Mesothelial cell of epicardium (in vitro differentiated cells): ENCODE measurements around the gene AGAP3. TPM values are rescaled to one million over a fixed set of nuclear protein-coding genes. Genes with fewer than 3 reads are reported as not detected.

Source experiments
- DNase-seq, 2 experiments: peaks; one replicate each; pipeline ENCODE4 v3.0.0; 2021; ENCODE audit warnings: low spot score in 2 of 2; ENCODE audit not compliant: unreplicated experiment in 2 of 2
- H3K27ac Mint-ChIP-seq: 2 replicates; pipeline ENCODE4 v1.8.0; 2021; ENCODE audit warnings: mixed read lengths
- H3K27me3 Mint-ChIP-seq: 2 replicates; pipeline ENCODE4 v1.8.0; 2021; ENCODE audit warnings: low read depth, mixed read lengths
- H3K36me3 Mint-ChIP-seq: 2 replicates; pipeline ENCODE4 v1.8.0; 2021; ENCODE audit warnings: mixed read lengths
- H3K4me1 Mint-ChIP-seq: 2 replicates; pipeline ENCODE4 v1.8.0; 2021; ENCODE audit warnings: mixed read lengths
- H3K4me3 Mint-ChIP-seq: 2 replicates; pipeline ENCODE4 v1.8.0; 2021; ENCODE audit warnings: mild to moderate bottlenecking, moderate library complexity, mixed read lengths
- H3K9me3 Mint-ChIP-seq: 2 replicates; pipeline ENCODE4 v1.8.0; 2021; ENCODE audit warnings: mixed read lengths
- total RNA-seq: library from RNA; stranded (reverse); gene quantifications from 3 replicates; pipeline ENCODE4 v1.2.1, GENCODE V29; 2021
- TF ChIP-seq, protein P1 (sequence below): fragments of 200-600 bp; sonication (generic); IDR thresholded peaks from one replicate; pipeline ENCODE4 v1.5.0; 2021; ENCODE audit warnings: antibody characterized with exemption; ENCODE audit not compliant: unreplicated experiment

AGAP3 gene
- total RNA-seq, 1 donor from 2014 or later, result 134 TPM

DNA sequence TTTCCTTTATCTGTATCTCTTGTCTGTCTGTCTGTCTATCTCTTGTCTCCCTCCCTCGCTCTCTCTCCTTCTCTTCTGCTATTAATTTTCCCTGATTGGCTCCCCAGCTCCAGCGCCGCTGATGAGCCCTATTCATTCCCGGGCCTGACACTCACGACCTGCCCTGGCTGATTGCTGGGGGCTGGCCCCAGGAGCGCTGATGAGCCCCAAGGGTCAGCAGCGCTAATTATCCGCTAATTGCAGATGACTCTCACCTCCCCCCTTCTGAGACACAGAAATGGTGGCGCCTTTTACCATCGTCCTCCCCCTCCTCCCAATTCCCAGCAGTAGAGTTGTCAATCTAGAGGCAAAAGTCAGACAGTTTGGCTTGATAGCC lies 82.5 kb downstream of the AGAP3 start:
- Mint-ChIP-seq H3K36me3 (no peaks in the 10 kb centered on the region), H3K4me1 (peaks cover 2% of the 10 kb centered on the region), H3K4me3 (peak overlapping the region; percentile 62), H3K27me3 (peaks cover 58% of the 10 kb centered on the region), H3K9me3 (no peaks in the 10 kb centered on the region), H3K27ac (no peak overlapping the region)
- TF ChIP-seq, protein P1, sequence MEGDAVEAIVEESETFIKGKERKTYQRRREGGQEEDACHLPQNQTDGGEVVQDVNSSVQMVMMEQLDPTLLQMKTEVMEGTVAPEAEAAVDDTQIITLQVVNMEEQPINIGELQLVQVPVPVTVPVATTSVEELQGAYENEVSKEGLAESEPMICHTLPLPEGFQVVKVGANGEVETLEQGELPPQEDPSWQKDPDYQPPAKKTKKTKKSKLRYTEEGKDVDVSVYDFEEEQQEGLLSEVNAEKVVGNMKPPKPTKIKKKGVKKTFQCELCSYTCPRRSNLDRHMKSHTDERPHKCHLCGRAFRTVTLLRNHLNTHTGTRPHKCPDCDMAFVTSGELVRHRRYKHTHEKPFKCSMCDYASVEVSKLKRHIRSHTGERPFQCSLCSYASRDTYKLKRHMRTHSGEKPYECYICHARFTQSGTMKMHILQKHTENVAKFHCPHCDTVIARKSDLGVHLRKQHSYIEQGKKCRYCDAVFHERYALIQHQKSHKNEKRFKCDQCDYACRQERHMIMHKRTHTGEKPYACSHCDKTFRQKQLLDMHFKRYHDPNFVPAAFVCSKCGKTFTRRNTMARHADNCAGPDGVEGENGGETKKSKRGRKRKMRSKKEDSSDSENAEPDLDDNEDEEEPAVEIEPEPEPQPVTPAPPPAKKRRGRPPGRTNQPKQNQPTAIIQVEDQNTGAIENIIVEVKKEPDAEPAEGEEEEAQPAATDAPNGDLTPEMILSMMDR, result no peak
- DNase-seq, result no peak

DNA sequence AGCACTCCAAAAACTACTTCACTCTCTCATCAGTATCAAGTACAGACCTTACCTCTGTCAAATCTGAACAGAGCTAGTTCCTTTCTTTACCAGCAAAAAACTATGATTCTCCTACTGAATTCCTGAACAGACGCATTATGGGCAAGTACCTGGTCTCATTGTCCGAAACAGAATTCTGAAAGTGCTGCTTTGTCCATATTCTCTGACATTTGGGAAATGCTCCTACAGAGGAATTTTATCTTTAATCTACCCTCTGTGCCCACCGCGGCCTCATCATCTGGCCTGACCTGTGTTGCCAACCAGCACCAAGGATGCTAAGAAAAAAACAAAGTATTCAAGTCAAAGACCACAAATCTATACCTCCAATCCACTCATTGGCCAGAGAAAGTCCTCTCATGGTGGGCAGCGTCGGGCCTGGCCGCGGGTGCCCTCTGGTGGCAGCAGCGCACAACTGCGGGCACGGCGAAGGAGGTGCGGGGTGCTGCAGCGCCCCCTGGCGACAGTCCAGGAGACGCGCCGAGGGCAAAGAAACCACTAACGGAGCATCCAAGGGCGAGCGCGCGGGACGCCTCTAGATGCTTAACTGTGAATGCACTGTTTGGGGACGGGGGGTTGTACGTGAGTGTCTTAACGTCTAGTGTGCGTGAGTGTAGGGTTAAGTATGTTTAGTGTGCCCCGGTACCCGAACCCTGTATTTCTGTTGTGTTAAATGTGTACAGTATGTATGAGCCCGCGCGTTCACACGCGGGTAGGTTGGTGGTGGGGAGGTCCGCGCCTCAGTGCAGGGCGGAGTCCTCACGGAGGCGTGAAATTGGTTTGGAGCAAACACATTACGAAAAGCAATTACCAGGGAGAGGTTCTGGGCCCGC lies 86.2 kb downstream of the AGAP3 start:
- Mint-ChIP-seq H3K27me3 (peaks cover 87% of the 10 kb centered on the region), H3K36me3 (no peaks in the 10 kb centered on the region), H3K27ac (no peak overlapping the region), H3K4me3 (no peak overlapping the region), H3K4me1 (peaks cover 2% of the 10 kb centered on the region), H3K9me3 (no peaks in the 10 kb centered on the region)
- peak; percentile 69 to 90 for DNase-seq
- TF ChIP-seq, protein P1, result peak; percentile 100

DNA sequence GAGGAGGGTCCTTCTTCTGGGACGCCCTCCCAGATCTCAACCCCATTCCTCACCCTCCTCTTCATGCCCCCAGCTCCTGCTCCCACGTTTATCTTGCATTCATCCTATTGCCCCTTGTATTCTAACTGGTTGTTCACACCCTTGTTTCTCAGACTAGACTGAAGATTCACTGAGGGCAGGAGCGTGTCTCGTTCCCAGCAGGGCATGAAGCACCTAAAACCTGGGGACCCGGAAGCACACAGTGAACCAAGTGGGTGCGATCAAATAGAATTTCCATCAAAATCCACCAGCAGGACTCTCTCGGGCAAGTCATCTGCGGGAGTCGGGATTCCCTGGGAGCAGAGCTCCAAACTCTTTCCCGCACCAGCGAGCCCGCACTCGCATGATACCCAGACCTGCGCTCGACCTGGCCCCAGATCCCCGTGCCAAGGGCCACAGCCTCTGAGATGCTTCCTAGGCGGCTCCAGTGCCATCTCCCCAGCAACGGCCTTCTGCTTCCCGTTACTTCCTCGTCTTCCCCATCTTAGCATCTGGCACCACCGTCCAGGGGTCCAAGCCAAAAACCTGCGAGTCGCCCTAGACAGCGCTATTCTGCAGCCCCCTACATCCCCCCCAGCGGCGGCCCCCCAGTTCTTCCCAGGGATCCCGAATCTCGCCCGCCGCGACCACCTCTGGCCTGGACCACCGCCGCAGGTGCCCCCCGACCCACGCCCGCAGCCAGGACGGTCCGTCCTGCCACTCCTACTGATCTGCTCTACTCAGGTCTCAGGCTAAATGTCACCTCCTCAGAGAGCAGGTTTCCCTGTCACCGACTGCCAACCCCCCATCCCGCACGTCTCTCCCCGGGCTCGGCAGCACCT lies 87.3 kb downstream of the AGAP3 start:
- no peaks in the 10 kb centered on the region for H3K9me3 Mint-ChIP-seq
- H3K27ac Mint-ChIP-seq, result no peak overlapping the region
- H3K4me3 Mint-ChIP-seq, result no peak overlapping the region
- H3K36me3 Mint-ChIP-seq, result no peaks in the 10 kb centered on the region
- no peaks in the 10 kb centered on the region for H3K4me1 Mint-ChIP-seq
- DNase-seq, result no peak
- TF ChIP-seq, protein P1, result no peak
- peaks cover 90% of the 10 kb centered on the region for H3K27me3 Mint-ChIP-seq

DNA sequence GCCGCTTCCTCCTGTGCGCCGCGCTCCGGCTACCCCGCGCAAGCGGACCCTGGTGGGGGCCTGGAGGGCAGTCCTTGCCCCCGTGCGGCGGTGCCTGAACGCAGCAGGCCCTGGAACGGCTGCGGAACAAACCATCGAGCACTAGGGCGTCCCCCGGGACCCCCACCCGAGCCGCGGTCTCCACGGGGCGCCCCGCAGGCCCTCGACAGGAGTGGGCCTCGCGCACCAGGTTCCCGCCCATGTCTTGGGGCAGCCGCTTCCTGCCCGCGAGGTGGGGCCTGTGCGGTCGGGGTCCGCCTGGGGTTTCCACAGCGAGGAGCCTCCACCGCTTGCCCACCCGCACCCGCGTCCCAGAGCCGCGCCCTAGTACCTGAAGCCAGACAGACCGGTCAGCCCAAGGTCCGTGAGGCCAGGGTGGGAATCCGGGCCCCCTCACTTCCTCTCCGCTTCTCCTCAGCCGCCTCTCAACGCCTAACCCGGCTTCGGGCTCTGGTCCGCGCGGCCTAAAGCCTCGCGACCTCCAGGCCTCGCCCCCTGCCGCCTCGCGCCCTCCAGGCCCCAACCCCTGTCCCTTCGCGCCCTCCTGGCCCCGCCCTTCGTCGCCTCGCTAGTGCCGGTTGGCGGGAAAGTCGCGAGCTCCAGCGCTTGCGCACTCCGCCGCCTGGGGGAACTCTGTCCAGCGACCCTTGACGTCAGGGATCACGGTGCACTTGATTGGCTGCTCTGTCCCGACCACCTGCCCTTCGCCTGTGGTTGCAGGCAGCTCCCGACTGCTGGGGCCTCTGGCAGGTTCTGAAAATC lies 88.2 kb downstream of the AGAP3 start:
- Mint-ChIP-seq H3K4me3 (no peak overlapping the region), H3K27me3 (peaks cover 90% of the 10 kb centered on the region), H3K4me1 (no peaks in the 10 kb centered on the region), H3K9me3 (no peaks in the 10 kb centered on the region), H3K36me3 (no peaks in the 10 kb centered on the region), H3K27ac (no peak overlapping the region)
- no peak for DNase-seq
- TF ChIP-seq, protein P1, result no peak

DNA sequence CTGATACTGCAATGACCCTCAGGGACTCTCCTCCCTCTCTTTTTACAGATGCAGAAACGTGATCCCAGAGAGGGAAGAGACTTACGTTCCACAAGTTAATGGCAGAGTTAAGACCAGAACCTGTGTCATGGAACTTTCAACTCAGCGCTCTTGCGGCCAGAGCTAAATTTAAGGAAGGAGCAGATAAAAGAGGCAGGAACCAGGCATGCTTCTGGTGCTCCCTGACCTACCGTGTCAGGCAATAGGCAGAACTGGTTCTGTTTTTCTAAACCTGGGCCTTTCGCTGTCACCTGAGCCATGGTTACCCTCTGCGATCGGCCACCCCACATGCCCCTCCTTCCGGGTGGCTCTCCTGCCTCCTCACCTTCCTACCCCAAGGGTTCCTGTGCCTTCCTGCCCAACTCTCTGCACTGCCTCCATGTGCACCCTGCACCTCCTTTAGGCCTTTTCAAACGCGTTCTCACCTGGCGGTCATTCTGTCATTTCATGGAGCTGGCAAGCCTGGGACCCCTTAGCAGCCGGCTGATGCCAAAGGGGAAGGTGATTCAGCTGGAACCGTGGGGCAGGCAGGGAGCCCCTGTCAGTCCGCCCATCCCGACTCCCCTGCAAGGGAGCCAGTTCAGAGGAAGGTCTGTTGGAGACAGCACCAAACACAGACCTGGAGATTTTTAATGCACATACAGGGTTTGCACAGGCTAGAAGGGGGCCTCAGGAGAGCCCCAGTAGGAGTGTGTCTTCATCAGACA lies 88.9 kb downstream of the AGAP3 start:
- peaks cover 89% of the 10 kb centered on the region for H3K27me3 Mint-ChIP-seq
- H3K27ac Mint-ChIP-seq, result no peak overlapping the region
- H3K4me3 Mint-ChIP-seq, result no peak overlapping the region
- H3K4me1 Mint-ChIP-seq, result no peaks in the 10 kb centered on the region
- H3K9me3 Mint-ChIP-seq, result no peaks in the 10 kb centered on the region
- TF ChIP-seq, protein P1, result no peak
- DNase-seq, result no peak
- H3K36me3 Mint-ChIP-seq, result no peaks in the 10 kb centered on the region
